ENCODE data around the gene MYCT1. TPM values are rescaled to one million over a fixed set of nuclear protein-coding genes. Genes with fewer than 3 reads are reported as not detected.

MYCT1 gene
- total and polyA plus RNA-seq, 2 experiments from 2014 or later = 0.05 to 0.53 TPM

DNA sequence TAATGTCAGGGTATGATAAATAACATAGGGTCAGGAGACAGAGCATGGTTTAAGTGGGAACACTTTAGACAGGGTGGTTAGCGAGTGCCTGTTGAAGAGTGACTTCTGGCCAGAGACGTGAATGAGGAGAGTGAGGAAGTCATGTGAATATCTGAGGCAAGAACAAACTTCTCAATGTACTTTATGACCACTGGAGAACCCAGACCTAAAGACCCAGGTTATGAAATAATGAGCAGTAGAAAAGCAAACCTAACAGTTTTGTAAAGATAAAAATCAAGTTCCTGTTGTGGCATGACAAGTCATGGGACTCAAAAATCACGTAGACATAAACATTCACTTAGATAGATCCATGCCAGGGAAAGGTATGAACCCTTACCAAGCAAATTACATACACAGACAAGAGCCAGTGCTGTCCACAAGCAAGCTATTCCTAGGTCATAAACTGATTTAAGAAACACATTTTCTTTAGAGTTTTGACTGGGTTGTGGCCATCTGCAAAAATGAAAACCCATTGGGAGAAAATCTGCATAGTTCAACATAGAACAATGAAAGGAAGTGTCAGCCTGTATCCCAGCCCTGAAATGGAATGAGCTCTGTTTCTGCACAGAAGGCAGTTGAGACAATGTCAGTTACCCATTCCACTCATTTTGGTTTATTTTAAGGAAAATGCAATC lies 2.2 kb upstream of the MYCT1 start:
- Histone ChIP-seq H3K4me3 (no peak overlapping the region), H3K79me2 (no peaks in the 10 kb centered on the region), H3K27ac (no peak overlapping the region), H3K9me2 (replicated peaks; ENCODE audit: insufficient read depth) (no peaks in the 10 kb centered on the region), H3K9me3 (ENCODE audit: low read depth) (no peaks in the 10 kb centered on the region), H3K27me3 (no peaks in the 10 kb centered on the region), H3K4me1 (ENCODE audit: insufficient read depth) (no peaks in the 10 kb centered on the region), H3K4me2 (no peak overlapping the region), H2AFZ (no peak overlapping the region), H4K20me1 (ENCODE audit: insufficient read depth, poor library complexity, severe bottlenecking) (no peaks in the 10 kb centered on the region), H3K36me3 (replicated peaks; ENCODE audit: insufficient read depth, low read depth) (no peaks in the 10 kb centered on the region)
- no peak for TF ChIP-seq EZH2 (IDR thresholded peaks at IDR 0.05; ENCODE audit: borderline replicate concordance)
- TF ChIP-seq, protein P1, sequence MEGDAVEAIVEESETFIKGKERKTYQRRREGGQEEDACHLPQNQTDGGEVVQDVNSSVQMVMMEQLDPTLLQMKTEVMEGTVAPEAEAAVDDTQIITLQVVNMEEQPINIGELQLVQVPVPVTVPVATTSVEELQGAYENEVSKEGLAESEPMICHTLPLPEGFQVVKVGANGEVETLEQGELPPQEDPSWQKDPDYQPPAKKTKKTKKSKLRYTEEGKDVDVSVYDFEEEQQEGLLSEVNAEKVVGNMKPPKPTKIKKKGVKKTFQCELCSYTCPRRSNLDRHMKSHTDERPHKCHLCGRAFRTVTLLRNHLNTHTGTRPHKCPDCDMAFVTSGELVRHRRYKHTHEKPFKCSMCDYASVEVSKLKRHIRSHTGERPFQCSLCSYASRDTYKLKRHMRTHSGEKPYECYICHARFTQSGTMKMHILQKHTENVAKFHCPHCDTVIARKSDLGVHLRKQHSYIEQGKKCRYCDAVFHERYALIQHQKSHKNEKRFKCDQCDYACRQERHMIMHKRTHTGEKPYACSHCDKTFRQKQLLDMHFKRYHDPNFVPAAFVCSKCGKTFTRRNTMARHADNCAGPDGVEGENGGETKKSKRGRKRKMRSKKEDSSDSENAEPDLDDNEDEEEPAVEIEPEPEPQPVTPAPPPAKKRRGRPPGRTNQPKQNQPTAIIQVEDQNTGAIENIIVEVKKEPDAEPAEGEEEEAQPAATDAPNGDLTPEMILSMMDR (IDR thresholded peaks at IDR 0.05; ENCODE audit: poor library complexity) = no peak
- DNase-seq (ENCODE audit: low spot score) = no peak
- WGBS (ENCODE audit: low lambda C conversion rate, missing lambda C conversion rate) = 76% methylated on average over 3 of the region's 3 CpGs

DNA sequence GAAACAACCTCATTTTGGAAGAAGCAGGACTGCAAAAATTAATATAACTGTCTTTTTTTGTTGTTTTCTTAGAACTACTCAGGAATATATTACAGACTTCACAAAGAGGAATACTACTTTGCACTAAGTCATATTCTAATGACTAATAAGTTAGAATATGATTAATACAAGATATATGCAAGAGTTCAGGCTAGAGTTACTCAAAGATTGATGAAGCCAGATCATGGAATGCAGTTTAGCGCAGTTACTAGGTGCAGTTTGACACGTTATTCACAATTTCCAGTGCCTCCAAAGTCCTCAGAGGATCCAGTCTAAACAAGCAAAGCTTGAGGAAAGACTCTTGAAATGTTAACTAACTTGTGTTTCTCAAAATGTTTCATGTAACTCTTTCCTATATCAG lies 1.2 kb upstream of the MYCT1 start:
- no peaks in the 10 kb centered on the region for H3K4me1 ChIP-seq (ENCODE audit: insufficient read depth)
- H3K36me3 ChIP-seq (replicated peaks; ENCODE audit: insufficient read depth, low read depth) = no peaks in the 10 kb centered on the region
- no peak overlapping the region for H3K27ac ChIP-seq
- no peak for DNase-seq (ENCODE audit: low spot score)
- H4K20me1 ChIP-seq (ENCODE audit: insufficient read depth, poor library complexity, severe bottlenecking) = no peaks in the 10 kb centered on the region
- H2AFZ ChIP-seq = no peak overlapping the region
- TF ChIP-seq, protein P1 (IDR thresholded peaks at IDR 0.05; ENCODE audit: poor library complexity) = no peak
- TF ChIP-seq EZH2 (IDR thresholded peaks at IDR 0.05; ENCODE audit: borderline replicate concordance) = no peak
- no peak for TF ChIP-seq EZH2phosphoT487 (IDR thresholded peaks at IDR 0.05; ENCODE audit: low read depth, severe bottlenecking, unreplicated experiment)
- H3K4me2 ChIP-seq = no peak overlapping the region
- 79% methylated on average over 2 of the region's 2 CpGs for WGBS (ENCODE audit: low lambda C conversion rate, missing lambda C conversion rate)
- no peaks in the 10 kb centered on the region for H3K9me3 ChIP-seq (ENCODE audit: low read depth)
- H3K4me3 ChIP-seq = no peak overlapping the region
- H3K27me3 ChIP-seq = no peaks in the 10 kb centered on the region
- H3K9me2 ChIP-seq (replicated peaks; ENCODE audit: insufficient read depth) = no peaks in the 10 kb centered on the region
- no peaks in the 10 kb centered on the region for H3K79me2 ChIP-seq

DNA sequence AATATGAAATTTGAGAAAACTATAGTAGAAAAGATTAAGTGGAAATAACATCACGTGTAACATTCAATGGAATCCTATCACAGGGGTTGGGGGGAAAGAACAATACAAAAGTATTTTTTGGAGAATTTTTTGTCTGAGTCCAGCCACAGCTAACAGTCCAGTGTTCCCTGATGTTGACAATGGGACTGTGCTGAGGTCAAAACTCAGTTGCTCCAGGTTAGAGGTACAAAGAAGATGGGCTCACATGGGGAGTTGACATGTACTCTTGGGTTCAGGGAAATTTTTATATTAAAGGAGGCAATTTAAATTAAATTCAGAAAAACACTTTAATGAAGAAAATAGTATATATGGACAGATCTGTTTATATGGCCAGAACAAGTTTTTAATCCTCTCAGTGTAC lies 995 bp downstream of the MYCT1 start:
- H3K4me3 ChIP-seq = no peak overlapping the region

More for the DNA sequence above, 995 bp downstream of the MYCT1 start:
- Histone ChIP-seq H3K27ac (no peak overlapping the region), H3K79me2 (no peaks in the 10 kb centered on the region), H3K9me3 (ENCODE audit: low read depth) (no peaks in the 10 kb centered on the region), H3K4me2 (no peak overlapping the region), H2AFZ (no peak overlapping the region), H3K27me3 (no peaks in the 10 kb centered on the region), H3K4me1 (ENCODE audit: insufficient read depth) (no peaks in the 10 kb centered on the region), H3K9me2 (replicated peaks; ENCODE audit: insufficient read depth) (no peaks in the 10 kb centered on the region), H3K36me3 (replicated peaks; ENCODE audit: insufficient read depth, low read depth) (no peaks in the 10 kb centered on the region), H4K20me1 (ENCODE audit: insufficient read depth, poor library complexity, severe bottlenecking) (no peaks in the 10 kb centered on the region)
- no peak for DNase-seq (ENCODE audit: low spot score)
- no peak for TF ChIP-seq EZH2phosphoT487 (IDR thresholded peaks at IDR 0.05; ENCODE audit: low read depth, severe bottlenecking, unreplicated experiment)
- TF ChIP-seq, protein P1 (IDR thresholded peaks at IDR 0.05; ENCODE audit: poor library complexity) = no peak
- no peak for TF ChIP-seq EZH2 (IDR thresholded peaks at IDR 0.05; ENCODE audit: borderline replicate concordance)
- WGBS (ENCODE audit: low lambda C conversion rate, missing lambda C conversion rate) = 86% methylated on average over 1 of the region's 1 CpG
